A549 (cell line): Measurements from ENCODE around the gene PPP1R12B.

Source experiments
- CTCF ChIP-seq: fragments of >200 bp; sonication (Bioruptor Twin); formaldehyde crosslinking; IDR thresholded peaks from 3 replicates; pipeline ENCODE4 v1.5.1; 2016
- EP300 ChIP-seq, 2 experiments: fragments of >200 bp; sonication (Bioruptor Twin); formaldehyde crosslinking; IDR thresholded peaks; 2 replicates in 1 of 2; 3 replicates in 1 of 2; pipeline ENCODE4 v1.6.1; 2016 to 2017
- FOXS1 ChIP-seq: fragments of 250-450 bp; sonication (Bioruptor Pico); IDR thresholded peaks from 2 replicates; pipeline ENCODE4 v1.5.0; 2020; ENCODE audit warnings: mild to moderate bottlenecking, moderate library complexity
- HDAC2 ChIP-seq: fragments of 200-600 bp; sonication (generic); IDR thresholded peaks from 2 replicates; pipeline ENCODE4 v1.6.1; 2016
- HMGXB4 ChIP-seq: fragments of 250-450 bp; sonication (Bioruptor Pico); IDR thresholded peaks from 2 replicates; pipeline ENCODE4 v1.5.0; 2021; ENCODE audit warnings: mild to moderate bottlenecking, moderate library complexity, borderline replicate concordance
- MAZ ChIP-seq: fragments of 150-350 bp; IDR thresholded peaks from 2 replicates; pipeline ENCODE4 v1.6.1; 2014; ENCODE audit warnings: antibody characterized with exemption, low read depth, low read length, borderline replicate concordance
- MYC ChIP-seq: IDR thresholded peaks from 2 replicates; pipeline ENCODE4 v1.6.1; 2012; ENCODE audit warnings: mild to moderate bottlenecking, inconsistent platforms, low read length, improper control_type of control experiment, borderline replicate concordance
- NFE2L2 ChIP-seq: fragments of 150-350 bp; conservative IDR thresholded peaks from 2 replicates; pipeline ENCODE4 v1.6.1; 2014; ENCODE audit warnings: low read length
- RCOR1 ChIP-seq: fragments of 150-350 bp; IDR thresholded peaks from 2 replicates; pipeline ENCODE4 v1.6.1; 2014; ENCODE audit warnings: antibody characterized with exemption, low read length, low read depth
- REST ChIP-seq: fragments of 200-600 bp; sonication (generic); IDR thresholded peaks from 2 replicates; pipeline ENCODE4 v1.6.1; 2016; ENCODE audit warnings: antibody characterized with exemption, mild to moderate bottlenecking, moderate library complexity
- RFX5 ChIP-seq: fragments of 450-650 bp; IDR thresholded peaks from 2 replicates; pipeline ENCODE4 v1.7.1; 2014; ENCODE audit warnings: antibody characterized with exemption, mild to moderate bottlenecking, moderate library complexity
- SMC3 ChIP-seq: fragments of >200 bp; sonication (Bioruptor Twin); formaldehyde crosslinking; IDR thresholded peaks from 3 replicates; pipeline ENCODE4 v1.6.1; 2018; ENCODE audit warnings: inconsistent platforms
- USF2 ChIP-seq: fragments of 450-650 bp; IDR thresholded peaks from 2 replicates; pipeline ENCODE4 v1.6.1; 2014; ENCODE audit warnings: antibody characterized with exemption
- ZSCAN20 ChIP-seq: fragments of 250-450 bp; sonication (Bioruptor Pico); IDR thresholded peaks from 2 replicates; pipeline ENCODE4 v1.8.0; 2022; ENCODE audit warnings: mild to moderate bottlenecking, moderate library complexity

DNA sequence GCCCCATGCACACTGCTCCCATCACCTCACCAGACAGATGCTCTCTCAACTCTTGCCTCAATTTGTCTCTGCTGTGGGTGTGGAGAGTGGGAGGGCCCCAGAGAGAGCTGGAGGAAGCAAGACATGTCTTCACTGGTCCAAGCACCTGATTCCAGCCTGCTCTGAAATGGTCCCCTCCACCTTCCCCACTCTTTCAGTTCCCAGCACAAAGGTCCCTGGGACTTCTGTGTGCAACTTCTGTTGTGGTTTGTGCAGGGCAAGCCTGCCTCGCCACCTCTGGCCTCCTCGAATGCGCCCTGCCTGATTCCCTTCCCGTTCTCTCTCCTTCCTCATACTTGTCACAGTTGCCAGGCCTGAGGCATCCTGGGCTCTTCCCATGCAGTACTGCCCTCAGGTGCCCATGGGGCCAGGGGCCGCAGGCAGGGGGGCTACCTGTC, 242.5 kb downstream of the PPP1R12B start:
- TF ChIP-seq CTCF (no peak), FOXS1 (no peak), HDAC2 (no peak), SMC3 (no peak), EP300 (IDR thresholded peaks at IDR 0.05) (no peak), RCOR1 (no peak), REST (no peak), RFX5 (no peak), NFE2L2 (no peak), USF2 (no peak), HMGXB4 (CRISPR knock-in tag) (no peak), MAZ (no peak), MYC (no peak), ZSCAN20 (CRISPR knock-in tag) (no peak)
